ENCODE results near the gene STK17B.
"Not testable (repeated sequence)": the region's sequence is repeated elsewhere in the genome, so short reads cannot be mapped to it uniquely, and the experiment has no call there.

STK17B gene

GRCh38 chr2:196089448-196089847, 81.9 kb downstream of the STK17B start:
- not testable (repeated sequence) for ATAC-seq, H3K4me1 Mint-ChIP-seq
- peaks cover 14 to 40% of the 10 kb centered on the region in 2 donors for H3K9me3 Mint-ChIP-seq

GRCh38 chr2:196088203-196088602, 83.2 kb downstream of the STK17B start:
- no peak overlapping the region for H3K4me3 Mint-ChIP-seq
- H3K27me3 Mint-ChIP-seq, result no peaks in the 10 kb centered on the region
- H3K27ac Mint-ChIP-seq, result no peak overlapping the region
- peaks cover 19 to 40% of the 10 kb centered on the region in 2 donors for H3K9me3 Mint-ChIP-seq
- ATAC-seq, result no peak
- no peak for DNase-seq
- peaks cover 8% of the 10 kb centered on the region for H3K4me1 Mint-ChIP-seq

More at GRCh38 chr2:196089448-196089847, 81.9 kb downstream of the STK17B start:
- not testable (repeated sequence) for DNase-seq, H3K4me3 Mint-ChIP-seq, H3K27me3 Mint-ChIP-seq
- peak overlapping the region in 1 of 2 donors; percentile 31 for H3K27ac Mint-ChIP-seq

GRCh38 chr2:196086517-196087368, 84.6 kb downstream of the STK17B start:
- no peak for DNase-seq
- peaks cover 8% of the 10 kb centered on the region for H3K4me1 Mint-ChIP-seq
- no peaks in the 10 kb centered on the region for H3K27me3 Mint-ChIP-seq
- no peak for ATAC-seq
- peak overlapping the region in 1 of 2 donors; percentile 17 for H3K4me3 Mint-ChIP-seq
- H3K27ac Mint-ChIP-seq, result peak overlapping the region in 1 of 2 donors; percentile 38
- H3K9me3 Mint-ChIP-seq, result peaks cover 33 to 47% of the 10 kb centered on the region in 2 donors

GRCh38 chr2:196083601-196084000, 87.8 kb downstream of the STK17B start:
- ATAC-seq (no peak), DNase-seq (no peak)
- peaks cover 30% of the 10 kb centered on the region in 2 donors for H3K9me3 Mint-ChIP-seq
- H3K27ac Mint-ChIP-seq, result no peak overlapping the region
- no peaks in the 10 kb centered on the region for H3K27me3 Mint-ChIP-seq
- H3K4me1 Mint-ChIP-seq, result peaks cover 20% of the 10 kb centered on the region
- no peak overlapping the region for H3K4me3 Mint-ChIP-seq

Data from stimulated activated naive CD8-positive, alpha-beta T cell treated with anti-CD3 and anti-CD28 coated beads, Interleukin-15, amount 100 ng/mL, for 72 hours (primary cell).